HEK293T (cell line): ENCODE results near the gene ZNF223.

Experiments
- CTCF ChIA-PET: fragments of 350-600 bp; formaldehyde crosslinking; extraction: SDS; loops from one replicate; lab custom pipeline; 2021; ENCODE audit warnings: antibody characterized with exemption, inconsistent platforms; lab: Yijun Ruan, JAX
- POLR2A ChIA-PET: fragments of 350-600 bp; formaldehyde crosslinking; extraction: SDS; loops from one replicate; lab custom pipeline; 2020; ENCODE audit warnings: antibody characterized with exemption, inconsistent platforms; lab: Yijun Ruan, JAX
- DNase-seq: peaks from one replicate; pipeline ENCODE4 v3.0.0; 2012; ENCODE audit warnings: mixed read lengths; ENCODE audit errors: extremely low spot score
- ARNT ChIP-seq: fragments of 450-650 bp; IDR thresholded peaks from 2 replicates; pipeline ENCODE4 v1.6.1; 2017; ENCODE audit warnings: mild to moderate bottlenecking
- BHLHE40 ChIP-seq: fragments of 450-650 bp; IDR thresholded peaks from 2 replicates; pipeline ENCODE4 v1.6.1; 2016; ENCODE audit warnings: mild to moderate bottlenecking, moderate library complexity, borderline replicate concordance
- CTBP1 ChIP-seq: fragments of 450-650 bp; IDR thresholded peaks from 2 replicates; pipeline ENCODE4 v1.6.1; 2016; ENCODE audit warnings: borderline replicate concordance
- ELF4 ChIP-seq: fragments of 450-650 bp; IDR thresholded peaks from 2 replicates; pipeline ENCODE4 v1.6.1; 2017; ENCODE audit warnings: antibody characterized with exemption
- FOXA1 ChIP-seq: fragments of 450-650 bp; IDR thresholded peaks from 2 replicates; pipeline ENCODE4 v1.6.1; 2016; ENCODE audit warnings: mild to moderate bottlenecking
- FOXK2 ChIP-seq: fragments of 450-650 bp; IDR thresholded peaks from 2 replicates; pipeline ENCODE4 v1.6.1; 2016; ENCODE audit warnings: mild to moderate bottlenecking
- FOXM1 ChIP-seq: fragments of 450-650 bp; IDR thresholded peaks from 2 replicates; pipeline ENCODE4 v1.6.1; 2017; ENCODE audit warnings: mild to moderate bottlenecking, borderline replicate concordance
- HDGF ChIP-seq: fragments of 450-650 bp; IDR thresholded peaks from 2 replicates; pipeline ENCODE4 v1.6.1; 2017; ENCODE audit warnings: antibody characterized with exemption, borderline replicate concordance
- L3MBTL2 ChIP-seq: fragments of 450-650 bp; conservative IDR thresholded peaks from 2 replicates; pipeline ENCODE4 v1.6.1; 2016; ENCODE audit warnings: mild to moderate bottlenecking
- LEF1 ChIP-seq: fragments of 450-650 bp; IDR thresholded peaks from 2 replicates; pipeline ENCODE4 v1.6.1; 2017; ENCODE audit warnings: mild to moderate bottlenecking, borderline replicate concordance
- NFRKB ChIP-seq: fragments of 450-650 bp; IDR thresholded peaks from 2 replicates; pipeline ENCODE4 v1.6.1; 2016; ENCODE audit warnings: mild to moderate bottlenecking, moderate library complexity
- SP1 ChIP-seq: fragments of 450-650 bp; IDR thresholded peaks from 2 replicates; pipeline ENCODE4 v1.6.1; 2017
- SUZ12 ChIP-seq: fragments of 450-650 bp; IDR thresholded peaks from 2 replicates; pipeline ENCODE4 v1.6.1; 2016; ENCODE audit warnings: mild to moderate bottlenecking
- TARDBP ChIP-seq: fragments of 450-650 bp; IDR thresholded peaks from 2 replicates; pipeline ENCODE4 v1.6.1; 2016
- ZNF384 ChIP-seq: fragments of 450-650 bp; IDR thresholded peaks from 2 replicates; pipeline ENCODE4 v1.6.1; 2016
- TF ChIP-seq, protein P1 (sequence below): fragments of 450-650 bp; IDR thresholded peaks from 2 replicates; pipeline ENCODE4 v1.6.1; 2016

Gene ZNF223

GRCh38 chr19:44066305-44066704, 14.5 kb downstream of the ZNF223 start:
- CTCF ChIA-PET: no interaction called here
- no peak for TF ChIP-seq LEF1
- no peak for TF ChIP-seq BHLHE40
- TF ChIP-seq CTBP1: no peak
- no peak for TF ChIP-seq L3MBTL2
- no peak for TF ChIP-seq ARNT
- no peak for TF ChIP-seq ELF4
- no peak for TF ChIP-seq TARDBP
- no peak for TF ChIP-seq FOXM1
- POLR2A ChIA-PET: no interaction called here
- no peak for DNase-seq

- ChIA-PET POLR2A (no interaction called here), CTCF (no interaction called here)
- no peak for TF ChIP-seq ZNF384
- TF ChIP-seq NFRKB: no peak
- TF ChIP-seq, protein P1, sequence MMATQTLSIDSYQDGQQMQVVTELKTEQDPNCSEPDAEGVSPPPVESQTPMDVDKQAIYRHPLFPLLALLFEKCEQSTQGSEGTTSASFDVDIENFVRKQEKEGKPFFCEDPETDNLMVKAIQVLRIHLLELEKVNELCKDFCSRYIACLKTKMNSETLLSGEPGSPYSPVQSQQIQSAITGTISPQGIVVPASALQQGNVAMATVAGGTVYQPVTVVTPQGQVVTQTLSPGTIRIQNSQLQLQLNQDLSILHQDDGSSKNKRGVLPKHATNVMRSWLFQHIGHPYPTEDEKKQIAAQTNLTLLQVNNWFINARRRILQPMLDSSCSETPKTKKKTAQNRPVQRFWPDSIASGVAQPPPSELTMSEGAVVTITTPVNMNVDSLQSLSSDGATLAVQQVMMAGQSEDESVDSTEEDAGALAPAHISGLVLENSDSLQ: no peak
- no peak for TF ChIP-seq FOXA1
- TF ChIP-seq LEF1: no peak
- no peak for TF ChIP-seq ARNT
- no peak for TF ChIP-seq TARDBP
- no peak for TF ChIP-seq L3MBTL2
- TF ChIP-seq HDGF: no peak
- TF ChIP-seq ELF4: no peak
- no peak for TF ChIP-seq BHLHE40
- TF ChIP-seq CTBP1: no peak
- no peak for DNase-seq
Measured at GRCh38 chr19:44069415-44069814, 17.6 kb downstream of the ZNF223 start.

GRCh38 chr19:44071824-44072542, 20.1 kb downstream of the ZNF223 start, which contains the start of gene ZNF284:
Gene ZNF284 (plus strand): TSS chr19:44072159. CDS start chr19:44076390, 4,231 bp downstream.
- no peak for TF ChIP-seq FOXM1
- no peak for TF ChIP-seq FOXA1
- no peak for TF ChIP-seq ARNT
- TF ChIP-seq ELF4: peak; percentile 51
- TF ChIP-seq L3MBTL2: peak; percentile 89
- POLR2A ChIA-PET: interaction anchor here (1.4 kb wide), 1 partner anchor 121 kb away, joined by 4 read pairs; the partner anchor contains the start of gene ZNF221
- CTCF ChIA-PET: no interaction called here
- peak; percentile 83 for DNase-seq

DNA sequence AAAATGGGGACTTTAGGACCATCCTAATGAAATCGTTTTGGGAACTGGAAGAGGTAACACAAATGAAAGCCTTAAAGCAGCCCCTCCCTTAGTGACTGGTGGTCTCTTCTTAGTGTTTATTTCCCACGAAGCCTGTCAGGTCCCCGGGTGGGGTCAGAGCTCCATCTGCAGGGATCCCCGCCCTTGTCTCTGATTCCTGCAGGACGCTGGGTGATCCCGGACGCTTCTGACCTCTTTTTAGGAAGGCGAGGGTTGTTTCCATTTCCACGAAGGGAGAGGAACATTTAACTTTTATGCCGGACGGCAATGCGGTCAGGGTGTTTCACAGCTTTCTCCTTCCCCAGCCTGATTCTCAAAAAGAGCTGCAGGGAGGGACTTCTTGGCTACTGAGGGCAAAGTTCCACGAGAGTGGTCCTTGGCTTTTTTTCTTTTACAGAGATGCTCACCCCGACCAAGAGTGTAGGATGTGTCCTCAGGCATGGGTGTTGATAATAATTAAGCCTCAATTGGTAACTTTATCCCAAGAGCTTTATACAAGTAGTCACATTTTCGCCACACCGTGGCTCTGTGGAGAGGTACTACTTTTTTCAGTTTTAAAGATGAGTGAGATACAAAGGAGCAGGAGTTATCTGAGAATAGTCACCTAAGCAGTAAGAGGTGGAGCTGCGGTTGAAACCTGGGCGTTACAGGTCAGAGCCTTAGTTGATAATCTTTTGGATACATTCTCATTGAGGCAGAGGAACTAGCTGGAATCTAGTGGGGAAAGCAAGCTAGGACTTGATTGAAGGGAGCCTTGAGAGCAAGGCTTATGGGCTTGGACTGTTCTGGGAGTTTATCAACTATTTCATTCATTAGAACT, 20.9 kb downstream of the ZNF223 start:
- TF ChIP-seq TARDBP (no peak), LEF1 (no peak), CTBP1 (no peak), FOXA1 (no peak), FOXK2 (no peak), L3MBTL2 (no peak), BHLHE40 (no peak), SP1 (no peak)
- TF ChIP-seq, protein P1: no peak
- ChIA-PET CTCF (no interaction called here), POLR2A (interaction anchor here (0.6 to 1.4 kb wide), 2 partner anchors 86 to 122 kb away, joined by 3 to 4 read pairs; partner anchors contain the start of gene ZNF221)
- no peak for DNase-seq

GRCh38 chr19:44076325-44076724, 24.5 kb downstream of the ZNF223 start:
- TF ChIP-seq CTBP1: no peak
- TF ChIP-seq, protein P1: no peak
- no peak for TF ChIP-seq HDGF
- TF ChIP-seq ARNT: no peak
- no peak for TF ChIP-seq NFRKB
- TF ChIP-seq FOXA1: no peak
- TF ChIP-seq ELF4: no peak
- TF ChIP-seq L3MBTL2: no peak
- POLR2A ChIA-PET: no interaction called here
- no peak for DNase-seq
- CTCF ChIA-PET: interaction anchor here (0.6 kb wide), 1 partner anchor 148 kb away, joined by 6 read pairs; no protein-coding TSS in a partner anchor

DNA sequence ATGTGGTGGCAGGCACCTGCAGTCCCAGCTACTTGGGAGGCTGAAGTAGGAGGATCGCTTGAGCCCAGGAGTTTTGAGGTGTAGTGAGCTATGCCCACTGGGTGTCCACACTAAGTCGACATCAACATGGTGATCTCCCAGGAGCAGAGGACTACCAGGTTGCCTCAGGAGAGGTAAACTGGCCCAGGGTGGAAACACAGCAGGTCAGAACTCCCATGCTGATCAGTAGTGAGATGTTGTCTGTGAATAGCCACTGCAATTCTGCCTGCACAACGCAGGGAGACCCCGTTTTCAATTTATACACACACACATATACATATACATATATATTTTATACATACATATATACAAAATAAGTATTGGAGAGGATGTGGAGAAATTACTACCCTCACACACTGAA, 40.3 kb downstream of the ZNF223 start:
- TF ChIP-seq FOXK2 (no peak), NFRKB (no peak), L3MBTL2 (no peak), ELF4 (no peak), FOXM1 (no peak), CTBP1 (no peak), SUZ12 (no peak), ARNT (no peak), BHLHE40 (no peak), LEF1 (no peak)
- TF ChIP-seq, protein P1: no peak
- ChIA-PET POLR2A (interaction anchor here (1.1 kb wide), 1 partner anchor 72 kb away, joined by 4 read pairs; the partner anchor contains the start of gene ZNF226), CTCF (no interaction called here)
- DNase-seq: no peak
